Activated CD8-positive, alpha-beta memory T cell treated with anti-CD3 and anti-CD28 coated beads for 36 hours (primary cell): Measurements from ENCODE around the gene WASL. TPM values are rescaled to one million over a fixed set of nuclear protein-coding genes. Genes with fewer than 3 reads are reported as not detected.
"Not testable (repeated sequence)": the region's sequence is repeated elsewhere in the genome, so short reads cannot be mapped to it uniquely, and the experiment has no call there.

Source experiments
- CTCF ChIA-PET: fragments of 350-600 bp; sonication (Branson Sonifier 250); formaldehyde crosslinking; loops from one replicate; lab custom pipeline; 2021; ENCODE audit warnings: antibody characterized with exemption; lab: Charles Lee
- POLR2A ChIA-PET: fragments of 350-600 bp; sonication (Branson Sonifier 250); formaldehyde crosslinking; loops from one replicate; lab custom pipeline; 2021; ENCODE audit warnings: antibody characterized with exemption; lab: Charles Lee
- total RNA-seq, 2 experiments: library from RNA; stranded (reverse); gene quantifications; one replicate each; pipeline ENCODE4 v1.2.3, GENCODE V29; 2021

Gene WASL
- total RNA-seq, 2 experiments from 2014 or later: 5.7 to 6.4 TPM

DNA sequence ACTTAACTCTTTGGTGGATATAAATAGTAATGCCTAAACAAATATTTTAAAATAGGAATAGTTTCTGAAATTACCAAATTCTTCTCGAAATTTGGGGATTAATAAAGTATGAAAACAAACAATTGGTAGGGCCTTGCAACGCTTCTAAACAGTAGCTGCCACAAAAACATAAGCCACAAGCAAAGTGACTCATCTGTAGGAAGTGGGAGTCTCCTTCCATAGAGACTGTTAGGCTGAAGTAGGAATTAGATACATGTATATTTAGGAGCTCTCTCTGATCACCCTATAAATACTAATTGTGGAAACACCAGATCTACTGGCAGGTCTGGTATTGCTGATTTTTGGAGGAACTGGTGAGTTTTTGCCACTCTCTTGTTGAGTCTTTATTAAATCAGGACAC, 98.8 kb downstream of the WASL start:
- CTCF ChIA-PET: no interaction called here
- POLR2A ChIA-PET: interaction anchor here (0.5 kb wide), 1 partner anchor 13 kb away, joined by 3 read pairs; no protein-coding TSS in a partner anchor

DNA sequence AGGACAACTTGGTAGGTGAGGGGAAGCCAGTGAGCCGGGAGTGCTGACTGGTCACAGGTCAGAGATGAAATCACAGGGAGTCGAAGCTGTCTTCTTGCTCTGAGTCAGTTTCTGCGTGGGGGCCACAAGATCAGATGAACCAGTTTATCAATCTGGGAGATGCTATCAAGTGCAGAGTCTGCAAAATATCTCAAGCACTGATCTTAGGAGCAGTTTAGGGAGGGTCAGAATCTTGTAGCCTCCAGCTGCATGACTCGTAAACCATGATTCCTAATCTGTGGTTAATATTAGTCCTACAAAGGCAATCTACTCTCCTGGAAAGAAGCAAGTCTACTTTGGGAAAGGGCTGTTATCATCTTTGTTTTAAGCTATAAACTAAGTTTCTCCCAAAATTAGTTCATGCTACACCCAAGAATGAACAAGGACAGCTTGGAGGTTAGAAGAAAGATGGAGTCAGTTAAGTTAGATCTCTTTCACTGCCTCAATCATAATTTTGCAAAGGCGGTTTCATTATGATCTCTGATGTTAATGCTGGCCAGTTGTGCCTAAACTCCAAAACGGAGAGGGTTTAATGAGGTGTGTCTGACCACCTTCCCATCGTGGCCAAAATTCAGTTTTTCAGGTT, 101.6 kb downstream of the WASL start:
- POLR2A ChIA-PET: no interaction called here

DNA sequence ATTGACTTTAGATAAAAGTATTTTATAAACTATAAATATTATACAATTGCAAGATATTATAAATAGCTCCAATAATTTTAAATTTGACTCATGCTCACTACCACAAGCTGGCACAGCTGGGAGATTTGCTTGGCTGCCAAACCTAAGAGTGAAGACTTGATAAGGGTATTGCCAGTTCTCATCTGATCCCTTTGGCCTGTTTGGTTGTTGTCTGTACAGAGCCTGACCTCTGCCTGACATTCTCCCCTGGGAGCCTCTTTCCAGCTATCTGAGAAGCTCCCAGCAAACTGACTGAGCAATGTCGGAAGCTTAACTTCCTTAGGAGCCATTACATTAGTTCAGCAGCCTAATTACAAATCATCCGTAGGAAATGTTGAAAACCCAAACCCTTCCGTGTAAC, 103.3 kb downstream of the WASL start:
- CTCF ChIA-PET: no interaction called here
- POLR2A ChIA-PET: no interaction called here

More for the DNA sequence above, 101.6 kb downstream of the WASL start:
- CTCF ChIA-PET: no interaction called here

DNA sequence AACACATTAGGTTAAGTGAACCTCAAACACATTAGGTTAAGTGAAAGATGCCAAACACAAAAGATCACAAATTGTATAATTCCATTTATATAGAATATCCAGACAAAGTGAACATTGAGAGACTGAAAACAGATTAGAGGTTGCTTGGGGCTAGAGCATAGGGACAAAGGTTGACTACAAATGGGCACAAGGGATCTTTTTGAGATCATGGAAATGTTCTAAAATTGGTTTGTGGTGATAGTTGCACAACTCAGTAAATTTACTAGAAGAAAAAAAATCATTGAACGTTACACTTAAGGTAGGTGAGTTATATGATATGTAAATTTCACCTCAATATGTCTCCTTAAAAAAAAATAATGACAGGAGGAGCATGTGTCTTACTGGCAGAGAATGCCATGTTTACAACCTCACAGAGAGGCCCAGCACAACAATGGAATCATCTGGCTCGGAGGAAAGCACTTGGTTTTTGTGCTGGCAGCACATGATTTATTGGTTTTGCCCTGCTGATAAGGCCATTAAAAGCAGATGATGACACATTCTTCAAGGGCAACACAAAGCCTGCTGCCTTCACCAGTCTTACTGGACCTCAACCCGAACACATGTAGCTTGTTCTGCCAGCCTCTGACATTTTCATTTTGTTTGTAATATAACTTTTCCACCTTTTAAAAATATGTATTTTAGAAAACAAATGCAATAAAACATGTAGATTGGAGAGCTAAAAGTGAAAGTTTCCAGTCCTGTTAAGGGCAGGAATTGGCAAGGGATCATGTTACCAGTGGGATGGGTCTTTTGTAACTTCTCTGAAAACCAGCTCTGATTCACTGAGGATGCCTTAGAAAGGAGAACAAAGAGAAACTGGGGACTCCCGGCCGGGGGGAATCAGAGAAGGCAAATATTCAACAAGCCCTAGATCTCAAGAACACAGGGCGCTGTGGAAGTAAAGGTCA, 105.0 kb downstream of the WASL start:
- POLR2A ChIA-PET: no interaction called here
- CTCF ChIA-PET: no interaction called here

DNA sequence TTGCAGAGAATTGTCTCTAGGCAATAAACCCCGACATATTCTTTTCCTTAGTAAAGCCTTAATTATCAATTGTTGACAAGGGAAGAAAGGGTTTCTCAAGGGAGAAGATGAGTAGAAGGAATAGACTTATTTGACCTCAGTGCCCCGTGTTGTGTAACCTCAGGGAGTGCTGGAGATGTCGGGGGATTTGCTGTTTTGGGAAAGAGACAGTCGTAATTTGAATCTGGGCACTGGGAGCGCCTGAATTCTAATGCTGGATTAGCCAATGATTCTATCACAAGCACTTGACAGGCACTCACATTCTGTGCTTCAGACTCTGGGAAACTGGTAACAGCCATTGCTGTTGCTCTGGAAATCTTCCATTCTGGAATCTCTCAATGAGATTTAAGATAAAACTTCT, 106.9 kb downstream of the WASL start:
- POLR2A ChIA-PET: no interaction called here
- CTCF ChIA-PET: no interaction called here

DNA sequence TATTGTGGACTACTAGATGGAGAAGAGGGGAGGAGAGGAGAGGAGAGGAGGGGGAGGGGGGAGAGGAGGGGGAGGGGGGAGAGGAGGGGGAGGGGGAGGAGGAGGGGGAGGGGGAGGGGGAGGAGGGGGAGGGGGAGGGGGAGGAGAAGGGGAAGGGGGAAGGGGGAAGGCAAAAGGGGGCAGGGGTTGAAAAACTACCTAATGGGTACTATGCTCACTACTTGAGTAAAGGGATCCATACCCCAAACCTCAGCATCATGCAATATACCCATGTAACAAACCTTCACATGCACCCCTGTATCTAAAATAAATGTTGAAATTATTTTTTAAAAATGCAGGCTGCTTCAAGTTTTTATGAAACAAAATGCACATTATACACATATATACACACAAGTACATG, 108.2 kb downstream of the WASL start:
- CTCF ChIA-PET: no interaction called here
- POLR2A ChIA-PET: no interaction called here

DNA sequence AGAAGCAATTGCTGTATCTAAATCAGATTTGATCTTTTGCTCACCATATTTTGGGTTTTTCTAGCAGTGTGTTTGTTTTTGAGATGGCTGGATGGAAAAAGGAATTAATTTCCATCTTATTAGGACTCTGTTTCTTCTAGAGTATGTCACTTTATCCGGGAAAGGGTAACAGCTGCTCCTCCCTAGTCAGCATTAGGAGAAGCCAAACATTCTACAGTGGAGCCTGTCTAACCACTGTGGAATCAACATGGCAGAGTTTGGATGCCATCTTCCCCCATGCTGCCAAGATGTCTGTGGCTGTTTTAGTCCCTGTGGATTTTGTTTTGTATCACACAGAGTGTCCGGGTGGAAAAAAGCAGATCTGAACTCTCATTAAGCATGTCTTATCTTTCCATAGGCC, 109.2 kb downstream of the WASL start:
- ChIA-PET POLR2A (no interaction called here), CTCF (no interaction called here)

DNA sequence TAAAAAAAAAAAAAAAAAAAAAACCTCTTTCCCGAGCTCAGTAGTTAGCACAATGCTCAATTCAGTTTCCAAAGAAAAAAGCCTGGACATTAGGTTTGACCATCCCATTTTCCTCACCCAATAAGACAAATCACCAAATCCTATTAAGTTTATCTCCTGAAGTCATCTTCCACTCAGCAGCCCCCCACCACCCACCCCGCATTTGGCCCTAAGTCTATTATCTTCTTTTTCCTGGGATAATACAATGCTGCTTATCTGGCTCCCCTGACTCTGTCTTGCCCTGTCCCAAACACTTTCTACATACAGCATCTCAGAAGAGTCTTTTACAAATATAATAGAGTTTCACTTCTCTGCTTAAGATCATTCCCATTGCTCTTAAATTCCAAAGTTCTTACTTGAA, 110.9 kb downstream of the WASL start:
- POLR2A ChIA-PET: interaction anchor here (0.6 kb wide), 1 partner anchor 1509 kb away, joined by 3 read pairs; no protein-coding TSS in a partner anchor
- CTCF ChIA-PET: interaction anchor here (0.7 kb wide), 1 partner anchor 265 kb away, joined by 3 read pairs; no protein-coding TSS in a partner anchor

DNA sequence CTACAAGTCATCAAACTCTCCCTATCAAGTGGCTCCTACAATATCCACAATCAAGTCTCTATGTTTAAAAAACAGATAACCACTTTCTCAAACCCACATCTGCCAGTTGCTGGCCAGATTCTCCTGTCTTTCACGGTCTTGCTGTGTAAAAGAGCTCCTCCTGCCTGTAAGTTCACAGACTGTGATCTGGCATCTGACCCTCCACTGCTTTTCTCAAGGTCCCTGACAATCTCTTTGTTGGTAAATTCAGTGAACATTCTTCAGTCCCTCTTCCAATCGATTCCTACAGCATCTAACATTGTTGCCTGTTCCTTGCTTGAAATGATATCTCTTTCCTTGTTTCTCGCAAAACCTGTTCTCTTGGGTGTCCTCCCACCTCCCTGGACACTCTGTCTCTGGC, 111.6 kb downstream of the WASL start:
- ChIA-PET CTCF (interaction anchor here (0.7 kb wide), 1 partner anchor 265 kb away, joined by 3 read pairs; no protein-coding TSS in a partner anchor), POLR2A (interaction anchor here (0.6 kb wide), 1 partner anchor 1510 kb away, joined by 3 read pairs; no protein-coding TSS in a partner anchor)

DNA sequence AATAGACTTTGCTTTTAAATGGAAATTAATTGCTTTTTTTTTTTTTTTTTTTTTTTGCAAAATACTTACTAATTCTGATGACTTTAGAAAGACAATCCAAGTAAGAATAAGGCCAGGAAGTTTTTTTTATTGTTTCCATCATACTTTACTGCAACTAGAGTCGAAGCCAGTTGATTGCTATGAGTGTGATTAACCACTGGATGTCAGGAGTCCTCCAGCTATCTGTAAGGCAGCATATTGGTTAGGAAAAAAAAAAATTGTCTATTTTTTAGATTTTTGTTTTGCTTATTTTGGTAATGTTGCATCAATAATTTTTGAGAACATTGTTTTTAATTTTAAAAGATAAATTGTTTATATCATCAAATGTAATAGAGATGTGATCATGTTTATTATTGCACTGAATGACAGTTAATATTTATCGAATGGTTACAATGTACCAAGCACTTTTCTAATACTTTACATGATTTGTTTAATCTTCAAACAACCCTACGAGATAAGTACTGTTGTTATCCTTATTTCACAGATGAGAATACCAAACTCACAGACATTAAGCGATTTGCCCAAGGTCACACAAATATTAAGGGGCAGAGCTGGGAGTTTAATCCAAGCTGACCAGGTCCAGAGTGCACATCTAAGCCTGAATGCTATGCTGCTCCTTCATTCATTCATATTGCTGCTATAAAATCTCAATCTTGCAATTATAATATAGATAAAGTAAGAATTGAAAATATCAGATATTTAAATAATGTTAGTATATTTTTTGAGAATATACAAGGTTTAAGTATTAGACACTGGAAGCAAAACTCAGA, 113.0 kb downstream of the WASL start:
- POLR2A ChIA-PET: no interaction called here
- CTCF ChIA-PET: interaction anchor here (0.7 kb wide), 1 partner anchor 122 kb away, joined by 4 read pairs; no protein-coding TSS in a partner anchor

DNA sequence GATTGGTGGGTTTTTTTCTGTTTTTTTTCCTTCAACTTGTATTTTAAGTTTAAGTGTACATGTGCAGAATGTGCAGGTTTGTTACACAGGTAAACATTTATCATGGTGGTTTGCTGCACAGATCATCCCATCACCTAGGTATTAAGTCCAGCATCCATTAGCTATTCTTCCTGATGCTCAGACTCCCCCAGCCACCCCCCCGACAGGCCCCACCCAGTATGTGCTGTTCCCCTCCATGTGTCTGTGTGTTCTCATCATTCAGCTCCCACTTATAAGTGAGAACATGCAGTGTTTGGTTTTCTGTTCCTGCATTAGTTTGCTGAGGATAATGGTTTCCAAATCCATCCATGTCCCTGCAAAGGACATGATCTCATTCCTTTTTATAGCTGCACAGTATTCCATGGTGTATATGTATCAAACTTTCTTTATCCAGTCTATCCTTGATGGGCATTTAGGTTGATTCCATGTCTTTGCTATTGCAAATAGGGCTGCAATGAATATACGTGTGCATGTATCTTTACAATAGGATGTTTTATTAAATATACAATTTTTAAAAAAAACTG, 114.7 kb downstream of the WASL start:
- CTCF ChIA-PET: interaction anchor here (1.1 kb wide), 1 partner anchor 9 kb away, joined by 3 read pairs; no protein-coding TSS in a partner anchor

DNA sequence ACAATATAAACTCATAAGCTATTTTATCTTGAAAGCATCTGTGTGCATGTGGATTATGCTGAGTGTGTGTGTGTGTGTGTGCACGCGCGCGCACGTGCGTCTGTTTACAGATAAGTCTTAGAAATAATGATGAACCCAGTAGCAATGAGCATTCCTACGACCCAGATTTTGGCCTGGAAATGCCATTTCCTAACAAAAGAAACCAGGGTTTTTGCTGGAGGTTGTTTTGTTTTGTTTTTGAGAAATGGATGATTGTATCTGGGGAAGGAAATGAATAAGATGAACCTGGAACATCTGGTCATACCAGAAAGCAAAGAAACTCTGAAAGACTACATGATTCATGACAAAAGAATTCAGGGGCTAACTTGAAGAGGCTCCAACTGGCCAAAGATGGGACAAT, 115.2 kb downstream of the WASL start:
- ChIA-PET POLR2A (no interaction called here), CTCF (interaction anchor here (1.1 kb wide), 1 partner anchor 9 kb away, joined by 3 read pairs; no protein-coding TSS in a partner anchor)

More for the DNA sequence above, 114.7 kb downstream of the WASL start:
- POLR2A ChIA-PET: not testable (repeated sequence)

DNA sequence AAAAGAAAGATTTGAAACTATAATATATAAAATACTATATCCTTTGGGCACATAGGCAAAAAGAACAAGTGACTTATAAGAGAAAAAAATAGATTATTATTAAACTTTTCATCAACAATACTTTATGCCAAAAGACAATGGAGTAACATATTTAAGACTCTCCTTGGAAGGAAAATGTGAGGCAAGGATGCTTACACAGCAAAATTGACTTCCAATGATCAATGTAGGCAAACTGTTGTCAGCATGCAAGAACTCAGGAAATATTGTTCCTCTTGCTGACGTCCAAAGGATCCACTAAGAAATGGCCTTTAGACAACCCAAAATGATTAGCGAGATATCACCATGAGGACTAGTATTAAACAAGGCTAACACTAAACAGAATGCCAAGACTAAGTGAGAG, 116.0 kb downstream of the WASL start:
- ChIA-PET CTCF (no interaction called here), POLR2A (no interaction called here)

Other genes with a start within 250 kb of the WASL start
- under 1 TPM in 1 of 2 experiments, not detected in 1; 0.13 TPM for gene IQUB, start 214.4 kb downstream of the WASL start, total RNA-seq
- gene NDUFA5, start 191.2 kb downstream of the WASL start, total RNA-seq: 10 to 100 TPM; 56.9 to 64.4 TPM
- gene ASB15, start 147.2 kb downstream of the WASL start, total RNA-seq: not detected
- gene LMOD2, start 93.1 kb downstream of the WASL start, total RNA-seq: not detected
- not detected for gene HYAL4, start 96.2 kb upstream of the WASL start, total RNA-seq
- not detected for gene SPAM1, start 176.2 kb upstream of the WASL start, total RNA-seq